Neuronal stem cell (in vitro differentiated cells): Measurements from ENCODE around the gene ETDA. TPM values are rescaled to one million over a fixed set of nuclear protein-coding genes. Genes with fewer than 3 reads are reported as not detected.
"Not testable (repeated sequence)": the region's sequence is repeated elsewhere in the genome, so short reads cannot be mapped to it uniquely, and the experiment has no call there.

Source experiments
- DNase-seq: peaks from one replicate; pipeline ENCODE4 v3.0.0-alpha.2; 2013; ENCODE audit warnings: low spot score
- H2AFZ ChIP-seq: one replicate; pipeline ENCODE4 v1.6.1; 2013; ENCODE audit warnings: mild to moderate bottlenecking, low read length, inconsistent platforms
- H2AK5ac ChIP-seq: 2 replicates; pipeline ENCODE4 v1.6.1; 2013; ENCODE audit warnings: low read depth, mild to moderate bottlenecking, inconsistent platforms, low read length, moderate library complexity, mixed read lengths
- H2BK120ac ChIP-seq: 2 replicates; pipeline ENCODE4 v1.6.1; 2013; ENCODE audit warnings: low read depth, mild to moderate bottlenecking, inconsistent platforms, low read length, moderate library complexity, mixed read lengths
- H2BK12ac ChIP-seq: one replicate; pipeline ENCODE4 v1.6.1; 2013; ENCODE audit warnings: low read length, inconsistent platforms
- H2BK15ac ChIP-seq: 2 replicates; pipeline ENCODE4 v1.6.1; 2013; ENCODE audit warnings: mild to moderate bottlenecking, low read length, inconsistent platforms, mixed read lengths
- H2BK5ac ChIP-seq: one replicate; pipeline ENCODE4 v1.6.1; 2013; ENCODE audit warnings: inconsistent platforms, mild to moderate bottlenecking, low read length, moderate library complexity
- H3K14ac ChIP-seq: one replicate; pipeline ENCODE4 v1.6.1; 2013; ENCODE audit warnings: low read length, inconsistent platforms
- H3K18ac ChIP-seq: 2 replicates; pipeline ENCODE4 v1.6.1; 2013; ENCODE audit warnings: low read length, inconsistent platforms
- H3K23ac ChIP-seq: 2 replicates; pipeline ENCODE4 v1.6.1; 2013; ENCODE audit warnings: low read depth, mild to moderate bottlenecking, mixed read lengths, low read length, inconsistent platforms; ENCODE audit not compliant: poor library complexity
- H3K27ac ChIP-seq: replicated peaks from 3 replicates; pipeline ENCODE4 v1.5.1; 2013; ENCODE audit warnings: low read length, inconsistent platforms
- H3K27me3 ChIP-seq, 3 experiments: 2 replicates each; pipeline ENCODE4 v1.6.1; 2013; ENCODE audit warnings: low read length in 3 of 3, mild to moderate bottlenecking in 2 of 3, inconsistent platforms in 1 of 3, low read depth in 1 of 3, mixed read lengths in 1 of 3, moderate library complexity in 1 of 3; ENCODE audit not compliant: control insufficient read depth in 3 of 3, insufficient read depth in 3 of 3
- H3K36me3 ChIP-seq, 2 donors: replicated peaks in 1 of 2; 2 replicates each; pipeline ENCODE4 v1.6.1; 2013; ENCODE audit warnings: low read length in 2 of 2; ENCODE audit not compliant: control insufficient read depth in 2 of 2, insufficient read depth in 2 of 2
- H3K4ac ChIP-seq: 2 replicates; pipeline ENCODE4 v1.6.1; 2013; ENCODE audit warnings: inconsistent platforms, mild to moderate bottlenecking, low read length, moderate library complexity
- H3K4me1 ChIP-seq, 2 donors: 1 replicate in 1 of 2; 2 replicates in 1 of 2; pipeline ENCODE4 v1.6.1; 2013; ENCODE audit warnings: low read length in 2 of 2, low read depth in 1 of 2; ENCODE audit not compliant: control insufficient read depth in 2 of 2, insufficient read depth in 1 of 2
- H3K4me2 ChIP-seq: one replicate; pipeline ENCODE4 v1.6.1; 2013; ENCODE audit warnings: mild to moderate bottlenecking, low read length, inconsistent platforms; ENCODE audit not compliant: insufficient read depth, poor library complexity, severe bottlenecking
- H3K4me3 ChIP-seq, 2 donors: 2 replicates each; pipeline ENCODE4 v1.5.1; 2013; ENCODE audit warnings: low read length in 2 of 2, mild to moderate bottlenecking in 2 of 2, inconsistent platforms in 1 of 2, moderate library complexity in 1 of 2
- H3K79me1 ChIP-seq: one replicate; pipeline ENCODE4 v1.6.1; 2013; ENCODE audit warnings: low read depth, mild to moderate bottlenecking, inconsistent platforms, low read length, moderate library complexity
- H3K9ac ChIP-seq: one replicate; pipeline ENCODE4 v1.6.1; 2013; ENCODE audit warnings: mild to moderate bottlenecking, low read depth, low read length, inconsistent platforms; ENCODE audit not compliant: poor library complexity
- H3K9me3 ChIP-seq, 2 donors: replicated peaks in 1 of 2; 2 replicates each; pipeline versions ENCODE3 to v1.6.1; 2013; ENCODE audit warnings: low read length in 2 of 2, mild to moderate bottlenecking in 2 of 2, inconsistent platforms in 1 of 2, low read depth in 1 of 2, mixed read lengths in 1 of 2, moderate library complexity in 1 of 2; ENCODE audit not compliant: control insufficient read depth in 2 of 2, insufficient read depth in 1 of 2
- H4K8ac ChIP-seq: one replicate; pipeline ENCODE4 v1.6.1; 2013; ENCODE audit warnings: low read depth, mild to moderate bottlenecking, inconsistent platforms, low read length, moderate library complexity
- H4K91ac ChIP-seq: one replicate; pipeline ENCODE4 v1.6.1; 2013; ENCODE audit warnings: low read length, low read depth, mild to moderate bottlenecking, inconsistent platforms; ENCODE audit not compliant: poor library complexity
- WGBS, 2 donors: extraction: QIAGEN DNeasy Blood & Tissue Kit; methylation state at CpG; one replicate each; pipeline ENCODE4 v1.1.7; 2013; ENCODE audit warnings: missing lambda C conversion rate in 2 of 2, mixed read lengths in 1 of 2; ENCODE audit not compliant: insufficient read length in 2 of 2, insufficient replicate concordance in 1 of 2; ENCODE audit errors: extremely low coverage in 2 of 2; 5-methylcytosine and 5-hydroxymethylcytosine counted together
- polyA plus RNA-seq, 2 experiments: library from polyadenylated mRNA; stranded (reverse); fragments of 200-250 nt; gene quantifications; one replicate each; pipeline ENCODE4 v1.2.3, GENCODE V29; 2013

The ETDA gene
- not detected for polyA plus RNA-seq (2013, experiment 1 of 2)
- not detected for polyA plus RNA-seq (2013, experiment 2 of 2)

- not testable (repeated sequence) for H3K79me1 ChIP-seq, H3K4me3 ChIP-seq, H3K14ac ChIP-seq, H3K4ac ChIP-seq, H2AFZ ChIP-seq, H3K23ac ChIP-seq, H2AK5ac ChIP-seq, H2BK12ac ChIP-seq, H3K27me3 ChIP-seq, H3K9me3 ChIP-seq, H4K91ac ChIP-seq, H3K4me1 ChIP-seq, H2BK15ac ChIP-seq, H3K18ac ChIP-seq, DNase-seq, H3K9ac ChIP-seq, H3K27ac ChIP-seq, H4K8ac ChIP-seq, H3K4me2 ChIP-seq, H3K36me3 ChIP-seq, H2BK120ac ChIP-seq, H2BK5ac ChIP-seq
- WGBS, 2 donors: no CpG with 5 or more reads among the region's 1 CpG
Observed at GRCh38 chrX:135252011-135252518, at the start of gene ETDA. ETDA (plus strand) TSS chrX:135252061; CDS start chrX:135253277, 1,216 bp downstream.

GRCh38 chrX:135206427-135206826 is 45.4 kb upstream of the ETDA start:
- not testable (repeated sequence) for H2BK5ac ChIP-seq, H3K4me2 ChIP-seq, H4K91ac ChIP-seq, H3K4me1 ChIP-seq, DNase-seq, H3K18ac ChIP-seq, H2AFZ ChIP-seq, H3K4me3 ChIP-seq, H3K14ac ChIP-seq, H2BK120ac ChIP-seq, H3K27me3 ChIP-seq, H3K4ac ChIP-seq, H3K9ac ChIP-seq, H3K36me3 ChIP-seq, H2BK15ac ChIP-seq, H3K27ac ChIP-seq, H4K8ac ChIP-seq, H3K23ac ChIP-seq, H2BK12ac ChIP-seq, H3K9me3 ChIP-seq, H2AK5ac ChIP-seq, H3K79me1 ChIP-seq
- WGBS, 2 donors: no CpG with 5 or more reads among the region's 11 CpGs

- no peak overlapping the region for H2AK5ac ChIP-seq
- no peaks in the 10 kb centered on the region for H3K9me3 ChIP-seq
- no peak overlapping the region for H2BK120ac ChIP-seq
- H3K14ac ChIP-seq: no peak overlapping the region
- no peak overlapping the region for H4K8ac ChIP-seq
- no peak overlapping the region for H3K4me2 ChIP-seq
- no peak overlapping the region for H3K9ac ChIP-seq
- no peaks in the 10 kb centered on the region for H3K27me3 ChIP-seq
- no peak overlapping the region for H2BK12ac ChIP-seq
- H3K4me3 ChIP-seq: no peak overlapping the region
- no peak for DNase-seq
- H3K18ac ChIP-seq: no peak overlapping the region
- H3K79me1 ChIP-seq: no peaks in the 10 kb centered on the region
- H2BK15ac ChIP-seq: no peak overlapping the region
- WGBS, 2 donors: no CpG with 5 or more reads among the region's 8 CpGs
- no peaks in the 10 kb centered on the region for H3K36me3 ChIP-seq
- H3K23ac ChIP-seq: no peak overlapping the region
- no peak overlapping the region for H3K4ac ChIP-seq
- H2AFZ ChIP-seq: no peak overlapping the region
- H3K27ac ChIP-seq: no peak overlapping the region
- H3K4me1 ChIP-seq: no peaks in the 10 kb centered on the region
- no peak overlapping the region for H4K91ac ChIP-seq
- H2BK5ac ChIP-seq: no peak overlapping the region
Observed at GRCh38 chrX:135213200-135213844, 38.5 kb upstream of the ETDA start.

DNA sequence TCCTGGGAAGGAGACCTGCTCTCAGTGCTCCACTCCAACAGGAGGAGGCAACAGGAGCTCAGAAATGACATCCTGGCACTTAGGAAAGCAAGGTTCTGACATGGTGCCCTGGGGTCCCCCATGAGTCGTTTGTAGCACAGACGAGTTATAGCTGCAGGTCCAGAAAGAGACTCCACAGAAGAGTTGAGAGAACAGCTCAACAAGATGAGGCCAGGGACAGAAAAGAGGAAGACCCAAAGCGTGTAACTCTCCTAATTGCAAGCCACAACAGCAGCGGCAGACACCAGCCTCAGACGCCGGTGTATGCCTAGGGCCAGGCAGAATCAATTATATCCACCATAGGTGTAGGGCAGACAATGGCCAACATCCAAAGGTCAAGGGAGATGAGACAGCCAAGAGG is 5.9 kb upstream of the ETDA start:
- H3K27ac ChIP-seq: not testable (repeated sequence)

More for the DNA sequence above, 5.9 kb upstream of the ETDA start:
- not testable (repeated sequence) for H3K9me3 ChIP-seq, H2AFZ ChIP-seq, H2BK5ac ChIP-seq, DNase-seq, H3K18ac ChIP-seq, H3K79me1 ChIP-seq, H3K4me1 ChIP-seq, H3K23ac ChIP-seq, H2AK5ac ChIP-seq, H3K9ac ChIP-seq, H2BK15ac ChIP-seq, H3K4me2 ChIP-seq, H3K4me3 ChIP-seq, H4K8ac ChIP-seq, H3K4ac ChIP-seq, H3K36me3 ChIP-seq, H3K14ac ChIP-seq, H3K27me3 ChIP-seq, H4K91ac ChIP-seq, H2BK120ac ChIP-seq, H2BK12ac ChIP-seq
- WGBS, 2 donors: no CpG with 5 or more reads among the region's 6 CpGs
